IMR-90 (cell line): ENCODE data around the gene PLB1. TPM values are rescaled to one million over a fixed set of nuclear protein-coding genes. Genes with fewer than 3 reads are reported as not detected.

Source experiments
- ATAC-seq: fragments of 200-7000 bp; cut with Tn5 transposase; 2 replicates; pipeline ENCODE4 v1.9.1; 2020; ENCODE audit warnings: low read depth, mild to moderate bottlenecking, moderate library complexity
- BruUV-seq: library from RNA; stranded (reverse); fragments of 400-500 nt; replicated peaks from 2 replicates; lab custom pipeline; 2021; lab: Mats Ljungman, UMichigan
- CTCF ChIA-PET: fragments of 300-600 bp; formaldehyde crosslinking; extraction: SDS; loops from one replicate; lab custom pipeline; 2021; ENCODE audit warnings: antibody characterized with exemption; lab: Yijun Ruan, JAX
- POLR2A ChIA-PET: fragments of 300-600 bp; sonication (Branson Sonifier 250); formaldehyde crosslinking; loops from one replicate; lab custom pipeline; 2022; ENCODE audit warnings: antibody characterized with exemption; ENCODE audit not compliant: unreplicated experiment; lab: Charles Lee
- DNase-seq: peaks from one replicate; pipeline ENCODE4 v3.0.0; 2013
- H2AFZ ChIP-seq: replicated peaks from 2 replicates; pipeline ENCODE3; 2013; ENCODE audit warnings: low read length, mild to moderate bottlenecking; ENCODE audit not compliant: poor library complexity
- H2AK5ac ChIP-seq: 2 replicates; pipeline ENCODE4 v1.6.1; 2013; ENCODE audit warnings: low read depth, low read length, inconsistent platforms
- H2AK9ac ChIP-seq: replicated peaks from 2 replicates; pipeline ENCODE3; 2013; ENCODE audit warnings: mild to moderate bottlenecking, low read depth, low read length, moderate library complexity; ENCODE audit not compliant: poor library complexity
- H2BK120ac ChIP-seq: 2 replicates; pipeline ENCODE4 v1.6.1; 2013; ENCODE audit warnings: low read depth, low read length, inconsistent platforms
- H2BK15ac ChIP-seq: 3 replicates; pipeline ENCODE4 v1.6.1; 2013; ENCODE audit warnings: low read depth, low read length, inconsistent platforms
- H2BK20ac ChIP-seq: 2 replicates; pipeline ENCODE4 v1.6.1; 2013; ENCODE audit warnings: low read depth, mild to moderate bottlenecking, inconsistent platforms, low read length, moderate library complexity
- H2BK5ac ChIP-seq: 2 replicates; pipeline ENCODE4 v1.6.1; 2013; ENCODE audit warnings: mild to moderate bottlenecking, low read depth, low read length, inconsistent platforms; ENCODE audit not compliant: poor library complexity, severe bottlenecking
- H3K14ac ChIP-seq: replicated peaks from 2 replicates; pipeline ENCODE4 v1.6.1; 2013; ENCODE audit warnings: low read depth, low read length, inconsistent platforms
- H3K18ac ChIP-seq: 2 replicates; pipeline ENCODE4 v1.6.1; 2013; ENCODE audit warnings: low read depth, low read length, control low read depth
- H3K23ac ChIP-seq: 2 replicates; pipeline ENCODE4 v1.6.1; 2013; ENCODE audit warnings: low read depth, low read length, inconsistent platforms
- H3K27ac ChIP-seq: 2 replicates; pipeline ENCODE4 v1.5.1; 2013; ENCODE audit warnings: mild to moderate bottlenecking, control low read depth, low read length; ENCODE audit not compliant: insufficient read depth
- H3K27me3 ChIP-seq: 2 replicates; pipeline ENCODE4 v1.6.1; 2013; ENCODE audit warnings: low read length; ENCODE audit not compliant: control insufficient read depth, insufficient read depth
- H3K36me3 ChIP-seq: 2 replicates; pipeline ENCODE4 v1.6.1; 2013; ENCODE audit warnings: low read length, mixed read lengths; ENCODE audit not compliant: control insufficient read depth, insufficient read depth
- H3K4ac ChIP-seq: 2 replicates; pipeline ENCODE4 v1.6.1; 2013; ENCODE audit warnings: low read depth, low read length, inconsistent platforms
- H3K4me1 ChIP-seq: 2 replicates; pipeline ENCODE4 v1.6.1; 2013; ENCODE audit warnings: low read length, mixed read lengths; ENCODE audit not compliant: control insufficient read depth, insufficient read depth
- H3K4me2 ChIP-seq: 2 replicates; pipeline ENCODE4 v1.6.1; 2013; ENCODE audit warnings: low read depth, mild to moderate bottlenecking, control low read depth, low read length, moderate library complexity
- H3K4me3 ChIP-seq: 2 replicates; pipeline ENCODE4 v1.5.1; 2013; ENCODE audit warnings: low read depth, mild to moderate bottlenecking, control low read depth, low read length, moderate library complexity; ENCODE audit not compliant: insufficient read depth
- H3K56ac ChIP-seq: 2 replicates; pipeline ENCODE4 v1.6.1; 2013; ENCODE audit warnings: low read length, inconsistent platforms; ENCODE audit not compliant: insufficient read depth; ENCODE audit errors: extremely low read depth
- H3K79me1 ChIP-seq, 2 experiments: 2 replicates each; pipeline ENCODE4 v1.6.1; 2013; ENCODE audit warnings: low read length in 2 of 2, inconsistent platforms in 1 of 2, low read depth in 1 of 2
- H3K9ac ChIP-seq: 2 replicates; pipeline ENCODE4 v1.6.1; 2013; ENCODE audit warnings: low read depth, low read length, control low read depth
- H3K9me1 ChIP-seq: 2 replicates; pipeline ENCODE4 v1.6.1; 2013; ENCODE audit warnings: low read length, inconsistent platforms; ENCODE audit not compliant: insufficient read depth
- H3K9me3 ChIP-seq: 2 replicates; pipeline ENCODE4 v1.6.1; 2013; ENCODE audit warnings: low read length; ENCODE audit not compliant: control insufficient read depth, insufficient read depth
- H4K20me1 ChIP-seq: 2 replicates; pipeline ENCODE4 v1.6.1; 2013; ENCODE audit warnings: low read length, inconsistent platforms; ENCODE audit not compliant: insufficient read depth
- H4K5ac ChIP-seq: 2 replicates; pipeline ENCODE4 v1.6.1; 2013; ENCODE audit warnings: mild to moderate bottlenecking, low read depth, low read length, control low read depth
- H4K8ac ChIP-seq, 2 experiments: 2 replicates each; pipeline ENCODE4 v1.6.1; 2013; ENCODE audit warnings: low read depth in 2 of 2, low read length in 2 of 2, control low read depth in 1 of 2, inconsistent platforms in 1 of 2
- H4K91ac ChIP-seq: 2 replicates; pipeline ENCODE4 v1.6.1; 2013; ENCODE audit warnings: low read depth, low read length, inconsistent platforms; ENCODE audit not compliant: insufficient read depth
- BHLHE40 ChIP-seq: fragments of 150-350 bp; IDR thresholded peaks from 2 replicates; pipeline ENCODE4 v1.6.1; 2016; ENCODE audit warnings: mild to moderate bottlenecking, low read depth, low read length
- CEBPB ChIP-seq: IDR thresholded peaks from 2 replicates; pipeline ENCODE4 v1.6.1; 2012; ENCODE audit warnings: low read depth, low read length, improper control_type of control experiment
- ELK1 ChIP-seq: fragments of 150-350 bp; IDR thresholded peaks from 2 replicates; pipeline ENCODE4 v1.6.1; 2016; ENCODE audit warnings: low read depth, mild to moderate bottlenecking, low read length, moderate library complexity, borderline replicate concordance
- MAZ ChIP-seq: IDR thresholded peaks from 2 replicates; pipeline ENCODE4 v1.6.1; 2012; ENCODE audit warnings: low read depth, mild to moderate bottlenecking, low read length, improper control_type of control experiment, moderate library complexity, borderline replicate concordance
- MXI1 ChIP-seq: IDR thresholded peaks from 2 replicates; pipeline ENCODE4 v1.6.1; 2012; ENCODE audit warnings: low read depth, mild to moderate bottlenecking, low read length, moderate library complexity, borderline replicate concordance
- POLR2A ChIP-seq: IDR thresholded peaks from 2 replicates; pipeline ENCODE4 v1.6.1; 2012; ENCODE audit warnings: mild to moderate bottlenecking, low read depth, low read length
- RAD21 ChIP-seq: IDR thresholded peaks from 2 replicates; pipeline ENCODE4 v1.6.1; 2012; ENCODE audit warnings: low read length, improper control_type of control experiment
- RFX5 ChIP-seq: IDR thresholded peaks from 2 replicates; pipeline ENCODE4 v1.8.0; 2012; ENCODE audit warnings: low read depth, mild to moderate bottlenecking, low read length, moderate library complexity
- SMC3 ChIP-seq: fragments of 150-350 bp; IDR thresholded peaks from 2 replicates; pipeline ENCODE4 v1.6.1; 2016; ENCODE audit warnings: low read depth, mild to moderate bottlenecking, antibody characterized with exemption, low read length, moderate library complexity
- WGBS, 2 experiments: methylation state at CpG; one replicate each; pipeline versions ENCODE4 v1.1.5 to v1.1.7; 2013; ENCODE audit warnings: missing lambda C conversion rate in 2 of 2; ENCODE audit not compliant: insufficient read length in 1 of 2; ENCODE audit errors: extremely low coverage in 2 of 2; 5-methylcytosine and 5-hydroxymethylcytosine counted together
- dilution Hi-C: fragments of 300-500 bp; cut with HindIII; formaldehyde crosslinking; loops from one replicate; pipeline ENCODE4 v1.14.3; 2018; ENCODE audit warnings: low sequenced_read_pairs; ENCODE audit not compliant: unreplicated experiment
- in situ Hi-C: fragments of 300-500 bp; cut with MboI; formaldehyde crosslinking; loops from 3 replicates; pipeline ENCODE4 v1.14.3; 2019; ENCODE audit warnings: low sequenced_read_pairs, inconsistent platforms, mixed read lengths
- intact Hi-C: fragments of 100-400 bp; cut with micrococcal nuclease; formaldehyde crosslinking; loops from 2 replicates; pipeline ENCODE4 v1.10.0; 2022
- polyA plus RNA-seq, 3 experiments: library from polyadenylated mRNA; depleted of rRNA; stranded (reverse); fragments of >200 nt; gene quantifications; 2 replicates each; pipeline ENCODE4 v1.2.3, GENCODE V29; 2012; ENCODE audit warnings: low replicate concordance in 1 of 3
- total RNA-seq: library from RNA; depleted of rRNA; stranded (reverse); fragments of >200 nt; gene quantifications from 2 replicates; pipeline ENCODE4 v1.2.3, GENCODE V29; 2012
- TF ChIP-seq, protein P1 (sequence below): conservative IDR thresholded peaks from 2 replicates; pipeline ENCODE4 v1.5.1; 2012; ENCODE audit warnings: mild to moderate bottlenecking, low read depth, low read length, improper control_type of control experiment
- TF ChIP-seq, protein P2 (sequence below): fragments of 150-350 bp; IDR thresholded peaks from 2 replicates; pipeline ENCODE4 v1.6.1; 2017; ENCODE audit warnings: mild to moderate bottlenecking, antibody characterized with exemption, low read length, low read depth

The PLB1 gene
- total and polyA plus RNA-seq, 2 of the 4 experiments (the other 2 are of a cell fraction) = 0.74 to 0.90 TPM

- Histone ChIP-seq H3K9me1 (no peaks in the 10 kb centered on the region), H3K4me2 (peak overlapping the region; percentile 89), H3K9me3 (no peaks in the 10 kb centered on the region; the same call in 1 of the 2 replicates), H4K91ac (peak overlapping the region; percentile 75), H3K27me3 (no peaks in the 10 kb centered on the region), H4K20me1 (no peaks in the 10 kb centered on the region), H3K18ac (peak overlapping the region; percentile 53), H4K8ac (peak overlapping the region; percentile 89 to 92), H3K23ac (peak overlapping the region; percentile 90), H2BK120ac (peak overlapping the region; percentile 94), H4K5ac (peak overlapping the region; percentile 28), H3K14ac (peak overlapping the region; percentile 91), H2BK15ac (peak overlapping the region; percentile 62; the same call in 2 of the 3 replicates), H3K56ac (peak overlapping the region; percentile 94), H2AK5ac (no peak overlapping the region), H3K4me3 (peak overlapping the region; percentile 65), H2BK20ac (peak overlapping the region; percentile 72), H3K27ac (peak overlapping the region; percentile 67), H3K79me1 (no peaks in the 10 kb centered on the region), H2AK9ac (peak overlapping the region; percentile 70), H3K36me3 (no peaks in the 10 kb centered on the region), H2BK5ac (peak overlapping the region; percentile 49), H2AFZ (peak overlapping the region; percentile 96), H3K4me1 (0 out of 2 replicates have a peak, but pooled peaks cover 2% of the 10 kb centered on the region), H3K9ac (peak overlapping the region; percentile 91), H3K4ac (peak overlapping the region; percentile 89)
- no TSS peak for BruUV-seq
- dilution Hi-C loops = no loop called here
- ChIA-PET CTCF (interaction anchor here (0.6 to 2.7 kb wide), 19 partner anchors 10 to 862 kb away, joined by 3 to 11 read pairs (median 4); partner anchors contain the start of gene PPP1CB), POLR2A (interaction anchor here (0.6 kb wide), 1 partner anchor 28 kb away, joined by 3 read pairs; no protein-coding TSS in a partner anchor)
- TF ChIP-seq ELK1 (no peak), MAZ (peak; percentile 72; the same call in 1 of the 2 replicates), MXI1 (0 out of 2 replicates have a peak, but pooled peaks have one; percentile 24), CEBPB (peak; percentile 29; the same call in 1 of the 2 replicates), SMC3 (peak; percentile 99), POLR2A (peak; percentile 54), RFX5 (no peak), BHLHE40 (peak; percentile 51), RAD21 (peak; percentile 97)
- TF ChIP-seq, protein P1, sequence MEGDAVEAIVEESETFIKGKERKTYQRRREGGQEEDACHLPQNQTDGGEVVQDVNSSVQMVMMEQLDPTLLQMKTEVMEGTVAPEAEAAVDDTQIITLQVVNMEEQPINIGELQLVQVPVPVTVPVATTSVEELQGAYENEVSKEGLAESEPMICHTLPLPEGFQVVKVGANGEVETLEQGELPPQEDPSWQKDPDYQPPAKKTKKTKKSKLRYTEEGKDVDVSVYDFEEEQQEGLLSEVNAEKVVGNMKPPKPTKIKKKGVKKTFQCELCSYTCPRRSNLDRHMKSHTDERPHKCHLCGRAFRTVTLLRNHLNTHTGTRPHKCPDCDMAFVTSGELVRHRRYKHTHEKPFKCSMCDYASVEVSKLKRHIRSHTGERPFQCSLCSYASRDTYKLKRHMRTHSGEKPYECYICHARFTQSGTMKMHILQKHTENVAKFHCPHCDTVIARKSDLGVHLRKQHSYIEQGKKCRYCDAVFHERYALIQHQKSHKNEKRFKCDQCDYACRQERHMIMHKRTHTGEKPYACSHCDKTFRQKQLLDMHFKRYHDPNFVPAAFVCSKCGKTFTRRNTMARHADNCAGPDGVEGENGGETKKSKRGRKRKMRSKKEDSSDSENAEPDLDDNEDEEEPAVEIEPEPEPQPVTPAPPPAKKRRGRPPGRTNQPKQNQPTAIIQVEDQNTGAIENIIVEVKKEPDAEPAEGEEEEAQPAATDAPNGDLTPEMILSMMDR = peak; percentile 100
- TF ChIP-seq, protein P2, sequence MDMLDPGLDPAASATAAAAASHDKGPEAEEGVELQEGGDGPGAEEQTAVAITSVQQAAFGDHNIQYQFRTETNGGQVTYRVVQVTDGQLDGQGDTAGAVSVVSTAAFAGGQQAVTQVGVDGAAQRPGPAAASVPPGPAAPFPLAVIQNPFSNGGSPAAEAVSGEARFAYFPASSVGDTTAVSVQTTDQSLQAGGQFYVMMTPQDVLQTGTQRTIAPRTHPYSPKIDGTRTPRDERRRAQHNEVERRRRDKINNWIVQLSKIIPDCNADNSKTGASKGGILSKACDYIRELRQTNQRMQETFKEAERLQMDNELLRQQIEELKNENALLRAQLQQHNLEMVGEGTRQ = no peak
- in situ Hi-C loops = no loop called here
- ATAC-seq = peak; percentile 98
- peak; percentile 72 for DNase-seq
- intact Hi-C loops = loop anchor here (1.0 to 10.0 kb wide), 5 partner anchors 97 to 862 kb away; no protein-coding TSS in a partner anchor
- 0% methylated on average over 1 of the region's 38 CpGs; no CpG with 5 or more reads in 1 of the 2 experiments for WGBS, 2 experiments
Measured at GRCh38 chr2:28566521-28567041, 70.7 kb downstream of the PLB1 start.
